ENCODE results near the gene PLCH1.

The PLCH1 gene

GRCh38 chr3:155441026-155441425 is 303.8 kb downstream of the PLCH1 start:
- H3K27ac ChIP-seq (replicated peaks): no peak overlapping the region
- TF ChIP-seq SPI1 (IDR thresholded peaks at IDR 0.05; ENCODE audit: borderline replicate concordance, low read depth) (no peak), POLR2AphosphoS5 (IDR thresholded peaks at IDR 0.05; ENCODE audit: low read depth) (no peak), CTCF (IDR thresholded peaks at IDR 0.05; ENCODE audit: insufficient read depth, low read length) (no peak), GABPA (IDR thresholded peaks at IDR 0.05; ENCODE audit: low read depth) (no peak)
- TF ChIP-seq, protein P1, sequence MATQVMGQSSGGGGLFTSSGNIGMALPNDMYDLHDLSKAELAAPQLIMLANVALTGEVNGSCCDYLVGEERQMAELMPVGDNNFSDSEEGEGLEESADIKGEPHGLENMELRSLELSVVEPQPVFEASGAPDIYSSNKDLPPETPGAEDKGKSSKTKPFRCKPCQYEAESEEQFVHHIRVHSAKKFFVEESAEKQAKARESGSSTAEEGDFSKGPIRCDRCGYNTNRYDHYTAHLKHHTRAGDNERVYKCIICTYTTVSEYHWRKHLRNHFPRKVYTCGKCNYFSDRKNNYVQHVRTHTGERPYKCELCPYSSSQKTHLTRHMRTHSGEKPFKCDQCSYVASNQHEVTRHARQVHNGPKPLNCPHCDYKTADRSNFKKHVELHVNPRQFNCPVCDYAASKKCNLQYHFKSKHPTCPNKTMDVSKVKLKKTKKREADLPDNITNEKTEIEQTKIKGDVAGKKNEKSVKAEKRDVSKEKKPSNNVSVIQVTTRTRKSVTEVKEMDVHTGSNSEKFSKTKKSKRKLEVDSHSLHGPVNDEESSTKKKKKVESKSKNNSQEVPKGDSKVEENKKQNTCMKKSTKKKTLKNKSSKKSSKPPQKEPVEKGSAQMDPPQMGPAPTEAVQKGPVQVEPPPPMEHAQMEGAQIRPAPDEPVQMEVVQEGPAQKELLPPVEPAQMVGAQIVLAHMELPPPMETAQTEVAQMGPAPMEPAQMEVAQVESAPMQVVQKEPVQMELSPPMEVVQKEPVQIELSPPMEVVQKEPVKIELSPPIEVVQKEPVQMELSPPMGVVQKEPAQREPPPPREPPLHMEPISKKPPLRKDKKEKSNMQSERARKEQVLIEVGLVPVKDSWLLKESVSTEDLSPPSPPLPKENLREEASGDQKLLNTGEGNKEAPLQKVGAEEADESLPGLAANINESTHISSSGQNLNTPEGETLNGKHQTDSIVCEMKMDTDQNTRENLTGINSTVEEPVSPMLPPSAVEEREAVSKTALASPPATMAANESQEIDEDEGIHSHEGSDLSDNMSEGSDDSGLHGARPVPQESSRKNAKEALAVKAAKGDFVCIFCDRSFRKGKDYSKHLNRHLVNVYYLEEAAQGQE (IDR thresholded peaks at IDR 0.05; ENCODE audit: insufficient replicate concordance, low read depth): no peak
- no peaks in the 10 kb centered on the region for H3K27me3 ChIP-seq (ENCODE audit: insufficient read depth, poor library complexity, severe bottlenecking)
- no peak for DNase-seq (ENCODE audit: low read depth in 1 of 2, low spot score in 1 of 2)
- H3K4me3 ChIP-seq (replicated peaks; ENCODE audit: insufficient read depth, low read length): no peak overlapping the region

DNA sequence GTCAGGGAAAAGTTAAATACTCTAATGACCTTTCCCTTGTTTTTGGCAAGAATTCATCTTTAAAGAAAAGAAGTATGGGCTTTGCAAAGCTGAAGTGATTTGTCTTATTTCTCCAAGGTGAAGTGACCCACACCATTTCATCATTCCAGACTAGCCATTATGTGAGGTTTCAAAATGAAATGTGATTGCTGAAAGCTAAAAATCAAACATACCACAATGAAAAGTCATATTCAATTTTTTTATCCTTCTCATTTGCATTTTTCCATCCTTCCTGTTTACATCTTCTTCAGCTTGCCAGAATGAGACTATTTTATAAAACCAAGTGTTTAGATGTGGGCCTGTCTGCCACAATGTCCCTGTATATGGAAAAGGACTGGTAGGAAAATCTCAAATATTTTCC is 309.1 kb downstream of the PLCH1 start:
- DNase-seq (ENCODE audit: low read depth in 1 of 2, low spot score in 1 of 2): no peak
- H3K27ac ChIP-seq (replicated peaks): no peak overlapping the region

DNA sequence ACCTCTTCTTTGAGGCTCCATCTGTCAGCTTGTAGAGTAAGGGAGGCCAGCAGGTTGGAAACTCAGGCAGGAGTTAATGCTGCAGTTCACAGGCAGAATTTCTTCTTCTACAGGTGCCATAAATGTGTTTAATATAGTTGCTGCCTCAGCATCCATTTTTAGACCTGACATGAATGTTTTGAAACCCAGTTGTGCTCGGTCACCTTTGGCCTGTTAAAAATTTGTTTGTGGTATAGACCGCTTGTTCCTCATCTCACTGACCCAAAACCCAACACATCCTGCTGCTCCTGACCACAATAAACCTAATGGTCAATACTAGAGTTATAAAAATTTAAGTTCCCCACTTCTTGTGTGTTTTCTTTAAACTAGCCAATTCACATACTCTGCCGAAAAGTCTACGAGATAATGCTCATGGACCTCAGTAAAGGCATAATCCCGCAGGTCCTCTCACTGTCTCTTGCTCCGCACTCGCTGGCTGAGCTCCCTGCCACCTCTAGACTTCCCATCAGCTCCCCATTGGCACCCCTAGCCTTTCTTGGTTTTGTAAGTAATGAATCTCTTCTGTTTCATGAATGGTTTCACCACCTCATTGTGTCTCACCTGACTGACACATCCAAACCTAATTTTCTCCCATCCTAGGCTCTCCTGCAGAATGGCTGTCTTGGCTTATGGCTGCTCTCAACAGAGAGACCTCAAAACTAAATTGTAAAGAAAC is 312.9 kb downstream of the PLCH1 start:
- H3K27ac ChIP-seq (replicated peaks): no peak overlapping the region
- no peak for DNase-seq (ENCODE audit: low read depth in 1 of 2, low spot score in 1 of 2)
- H3K27me3 ChIP-seq (ENCODE audit: insufficient read depth, poor library complexity, severe bottlenecking): no peaks in the 10 kb centered on the region
- H3K4me3 ChIP-seq (replicated peaks; ENCODE audit: insufficient read depth, low read length): no peak overlapping the region
- TF ChIP-seq CTCF (IDR thresholded peaks at IDR 0.05; ENCODE audit: insufficient read depth, low read length) (no peak), GABPA (IDR thresholded peaks at IDR 0.05; ENCODE audit: low read depth) (no peak), SPI1 (IDR thresholded peaks at IDR 0.05; ENCODE audit: borderline replicate concordance, low read depth) (no peak), POLR2AphosphoS5 (IDR thresholded peaks at IDR 0.05; ENCODE audit: low read depth) (no peak)
- TF ChIP-seq, protein P1 (IDR thresholded peaks at IDR 0.05; ENCODE audit: insufficient replicate concordance, low read depth): no peak

More for the DNA sequence above, 309.1 kb downstream of the PLCH1 start:
- TF ChIP-seq GABPA (IDR thresholded peaks at IDR 0.05; ENCODE audit: low read depth) (no peak), SPI1 (IDR thresholded peaks at IDR 0.05; ENCODE audit: borderline replicate concordance, low read depth) (no peak), POLR2AphosphoS5 (IDR thresholded peaks at IDR 0.05; ENCODE audit: low read depth) (no peak), CTCF (IDR thresholded peaks at IDR 0.05; ENCODE audit: insufficient read depth, low read length) (no peak)
- TF ChIP-seq, protein P1 (IDR thresholded peaks at IDR 0.05; ENCODE audit: insufficient replicate concordance, low read depth): no peak
- H3K4me3 ChIP-seq (replicated peaks; ENCODE audit: insufficient read depth, low read length): no peak overlapping the region
- H3K27me3 ChIP-seq (ENCODE audit: insufficient read depth, poor library complexity, severe bottlenecking): no peaks in the 10 kb centered on the region

All from HL-60 (cell line).